ENCODE measurements around the gene ZSWIM9. TPM values are rescaled to one million over a fixed set of nuclear protein-coding genes. Genes with fewer than 3 reads are reported as not detected.

The ZSWIM9 gene
- total RNA-seq: 4.9 TPM

DNA sequence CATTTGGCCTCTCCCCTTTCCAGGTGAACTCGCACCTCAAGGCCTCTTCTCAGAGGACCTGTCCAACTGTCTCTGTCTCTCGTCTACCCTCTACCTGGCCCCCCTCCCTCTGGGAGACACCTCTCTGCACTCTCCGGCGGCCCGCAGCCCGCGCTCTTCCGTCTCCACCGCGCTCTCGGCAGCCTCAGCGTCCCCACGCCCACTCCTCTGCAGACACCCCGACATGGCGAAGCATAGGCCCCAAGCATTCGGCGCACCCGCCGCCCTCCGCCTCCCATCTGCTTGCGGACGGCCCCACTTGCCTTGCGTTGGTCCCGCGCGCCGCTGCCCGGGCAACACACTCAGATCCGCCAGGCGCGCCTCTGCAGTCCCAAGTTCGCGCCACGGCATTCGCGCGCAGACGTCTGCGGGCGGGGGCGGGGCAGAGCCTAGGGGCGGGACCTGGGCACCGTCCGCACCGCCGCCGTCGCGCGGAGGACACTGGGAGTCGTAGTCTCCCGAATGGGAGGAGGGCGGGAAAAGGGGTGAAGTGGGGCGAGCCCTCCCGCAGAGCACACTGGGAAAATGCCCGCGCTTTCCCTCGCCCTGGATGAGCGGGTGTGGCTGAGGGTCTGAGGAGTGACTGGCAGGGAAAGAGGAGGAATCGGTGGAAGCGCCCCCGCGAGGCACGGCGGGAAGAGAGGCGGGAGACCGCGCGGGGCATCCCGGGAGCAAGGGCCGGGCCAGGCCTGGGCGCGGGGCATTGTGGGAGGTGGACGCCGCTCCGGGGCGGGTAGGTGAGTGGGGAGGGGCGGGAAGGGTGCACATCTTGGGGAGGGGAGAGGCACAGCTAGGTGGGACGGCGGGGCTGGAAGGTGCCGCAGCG, at the start of gene ZSWIM9, which contains the start of gene LIG1:
ZSWIM9 (plus strand) TSS at position 742 of the 865 bp plus-strand sequence. CDS start 1,123 bp downstream, outside the sequence.
LIG1 (minus strand) TSS at position 406 of the 865 bp plus-strand sequence. CDS start 4,778 bp downstream, outside the sequence.
- DNase-seq: peak; percentile 98

DNA sequence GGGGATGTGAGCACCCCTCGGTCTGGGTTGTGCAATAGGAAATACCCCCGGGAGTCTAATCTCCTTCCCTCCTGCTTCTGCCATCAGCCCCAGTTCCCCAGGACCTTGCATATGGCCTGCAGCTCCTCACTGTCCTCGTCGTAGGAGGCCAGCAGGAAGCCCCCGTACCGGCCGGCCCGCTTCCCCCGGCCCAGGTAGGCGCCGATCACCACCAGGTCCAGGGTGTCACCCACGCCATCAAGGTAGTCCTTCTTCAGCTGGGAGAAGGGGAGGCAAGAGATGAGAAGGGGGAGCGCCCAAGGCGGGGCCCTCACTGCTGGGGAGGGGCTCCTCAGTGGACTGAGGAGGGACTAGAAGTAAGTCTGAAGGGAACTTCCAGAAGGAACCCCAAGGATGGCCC, 49.4 kb upstream of the ZSWIM9 start:
- DNase-seq: no peak

DNA sequence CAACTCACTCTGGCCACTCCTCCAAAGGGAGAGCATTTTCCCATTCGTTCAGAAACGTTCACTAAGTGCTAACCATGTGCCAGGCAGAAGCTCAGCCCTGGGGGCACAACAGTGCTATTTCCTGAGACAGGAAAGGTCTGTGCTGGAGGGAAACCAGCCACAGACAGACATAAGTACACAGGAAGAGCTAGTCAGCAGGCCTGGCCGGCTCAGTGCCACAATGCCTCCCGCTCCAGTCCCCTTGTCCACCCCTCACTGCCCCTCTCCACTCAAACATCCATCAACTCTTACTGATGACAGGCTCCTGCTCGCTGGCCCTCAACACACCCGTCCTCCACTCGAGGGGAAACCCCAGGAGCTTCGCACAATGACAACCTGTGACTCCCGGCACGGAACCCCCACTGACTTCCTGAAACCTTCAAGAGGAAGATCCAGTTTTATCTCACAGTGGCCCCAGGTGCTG, 48.5 kb upstream of the ZSWIM9 start:
- no peak for DNase-seq

DNA sequence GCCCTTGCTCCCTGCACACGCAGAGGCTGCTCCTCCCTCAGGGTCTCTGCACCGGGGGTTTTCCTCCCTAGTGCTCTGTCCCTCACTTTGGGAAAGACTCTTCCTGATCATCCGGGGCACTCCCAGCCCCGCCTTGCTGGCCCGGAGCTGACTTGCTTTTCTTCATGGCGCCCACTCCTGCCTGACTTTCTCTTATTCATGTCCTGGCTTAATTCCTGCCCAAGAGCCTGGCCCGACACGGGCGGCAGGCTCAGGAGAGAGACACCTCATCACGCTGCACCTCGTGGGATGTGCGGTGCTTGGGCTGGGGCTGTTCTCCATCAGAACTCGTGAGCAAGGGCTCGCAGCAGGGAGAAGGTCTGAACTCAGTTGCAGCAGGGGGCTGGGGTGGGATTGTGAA, 48.1 kb upstream of the ZSWIM9 start:
- DNase-seq: no peak

DNA sequence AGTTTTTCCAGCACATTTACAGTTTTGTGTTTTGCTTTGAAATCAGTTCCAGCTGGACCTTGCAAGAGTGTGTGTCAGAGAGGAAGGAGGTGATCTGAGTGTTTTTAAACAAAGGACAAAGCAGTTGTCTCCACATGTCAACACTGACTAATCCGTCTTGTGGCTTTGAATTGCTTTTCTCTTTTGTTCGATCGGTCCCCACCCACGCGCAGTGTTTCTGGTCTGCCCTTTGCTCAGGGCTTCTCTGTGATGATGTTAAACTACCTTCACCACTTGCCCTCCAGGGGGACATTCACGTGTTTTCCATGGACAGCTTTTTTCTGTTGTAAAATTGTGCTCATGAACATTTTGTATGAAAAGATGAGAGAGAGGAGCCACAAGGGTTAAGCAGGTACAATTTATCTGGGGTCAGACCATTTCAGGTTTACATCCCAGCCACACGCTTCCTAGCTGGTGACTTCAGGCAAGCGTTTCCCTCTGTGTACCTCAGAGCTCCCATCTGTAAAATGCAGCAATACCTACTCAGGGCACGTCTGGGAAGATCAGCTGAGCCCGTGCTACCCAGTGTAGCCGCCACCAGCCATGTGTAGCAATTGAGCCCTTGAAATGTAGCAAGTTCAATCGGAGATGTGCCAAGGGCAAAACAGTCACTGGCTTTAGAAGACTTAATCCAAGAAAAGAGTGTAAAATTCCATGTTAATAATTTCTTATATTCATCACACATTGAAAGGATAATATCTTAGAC, 46.4 kb upstream of the ZSWIM9 start:
- peak; percentile 27 for DNase-seq

DNA sequence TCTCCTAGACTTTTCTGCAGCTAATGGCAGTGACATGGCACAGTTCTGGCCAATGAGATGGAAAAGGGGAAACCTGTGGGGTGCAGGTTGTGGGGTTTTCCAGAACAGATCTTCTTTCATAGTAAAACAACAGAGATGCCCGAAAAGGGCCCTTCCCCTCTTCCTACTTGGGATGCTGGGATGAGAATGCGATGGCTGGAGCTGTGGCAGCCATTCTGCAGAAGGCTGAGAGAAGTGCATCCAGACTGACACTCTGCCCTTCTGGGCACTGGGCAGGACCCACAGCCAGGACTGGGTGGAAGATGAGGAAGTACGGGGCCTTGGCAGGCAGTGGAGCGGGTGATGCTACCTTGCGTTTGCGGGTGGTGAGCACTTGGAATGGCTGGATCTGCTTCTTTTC, 42.9 kb upstream of the ZSWIM9 start:
- no peak for DNase-seq

DNA sequence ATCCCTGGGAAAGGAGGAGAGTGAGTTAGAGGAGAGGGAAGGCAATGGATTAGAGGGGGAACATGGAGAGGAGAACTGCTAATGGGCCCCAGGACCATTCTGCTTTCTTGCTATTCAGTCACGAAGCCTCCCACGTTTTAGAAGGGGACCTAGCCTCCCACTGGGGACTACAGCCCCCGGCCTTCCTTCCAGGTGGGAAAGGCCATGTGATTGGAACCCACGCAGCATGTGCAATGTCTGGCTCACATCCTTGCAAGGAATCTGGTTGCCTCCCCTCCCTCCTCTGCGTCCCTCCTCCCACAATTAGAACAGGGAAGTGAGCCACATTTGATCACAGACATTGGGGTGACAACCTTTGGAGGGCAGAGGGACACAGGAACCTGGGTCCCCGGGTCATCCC, 37.4 kb upstream of the ZSWIM9 start:
- no peak for DNase-seq

DNA sequence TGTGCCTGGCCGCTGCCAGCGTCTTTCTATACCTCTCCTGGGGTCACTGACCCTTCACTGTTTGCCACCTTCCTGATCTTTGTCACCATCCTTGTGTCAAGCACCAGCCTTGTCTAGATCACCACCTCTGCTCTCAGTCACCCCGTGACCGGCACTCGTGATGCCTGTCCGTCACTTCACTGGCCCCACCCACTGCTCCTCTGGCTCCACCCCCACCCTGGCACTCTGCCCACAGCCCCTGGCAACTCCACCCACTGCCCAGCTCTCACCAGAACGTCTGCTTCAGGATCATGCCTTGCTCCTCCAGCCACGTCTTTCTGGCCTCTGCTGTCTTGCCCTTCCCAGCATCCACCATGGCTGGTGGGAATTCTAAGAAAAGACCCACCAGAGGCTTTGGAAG, 35.1 kb upstream of the ZSWIM9 start:
- DNase-seq: peak; percentile 24

DNA sequence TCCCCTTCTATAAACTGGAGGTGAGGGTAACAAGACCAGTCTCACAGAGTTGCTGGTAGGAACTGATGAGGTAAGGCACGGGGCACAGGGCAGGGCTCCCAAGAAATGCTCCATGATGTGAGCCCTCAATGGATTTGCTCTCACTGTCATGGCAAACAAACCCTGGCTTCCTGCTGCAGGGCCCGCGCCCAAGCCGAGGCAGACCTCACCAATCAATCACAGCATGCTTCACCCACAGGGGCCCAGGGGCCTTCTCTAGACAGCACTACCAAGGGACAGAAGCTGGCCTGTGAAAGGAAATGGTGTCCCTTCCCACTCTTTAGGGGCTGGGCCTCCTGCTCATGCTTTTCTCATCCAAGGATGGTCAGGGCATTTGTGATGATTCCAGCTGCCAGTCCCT, 33.9 kb upstream of the ZSWIM9 start:
- no peak for DNase-seq

DNA sequence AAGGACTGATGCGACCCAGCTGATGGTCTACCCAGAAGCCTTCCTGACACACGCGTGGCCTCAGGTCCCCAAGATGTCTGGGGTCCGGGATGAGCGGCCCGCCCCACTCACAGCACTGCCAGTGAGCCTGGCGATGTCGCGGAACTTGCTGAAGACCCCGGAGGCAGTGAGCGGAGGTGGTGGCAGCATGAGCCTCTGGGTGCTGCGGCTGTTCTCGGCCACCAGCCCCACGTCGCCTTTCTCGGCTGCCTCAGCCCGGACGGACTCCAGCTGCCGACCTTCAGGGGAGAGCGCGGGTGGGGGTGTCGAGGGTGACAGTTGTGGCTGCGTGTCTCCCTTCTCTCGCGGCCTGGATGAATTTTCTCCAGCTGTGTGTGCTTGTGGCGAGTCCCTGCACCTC, 33.1 kb upstream of the ZSWIM9 start:
- no peak for DNase-seq

DNA sequence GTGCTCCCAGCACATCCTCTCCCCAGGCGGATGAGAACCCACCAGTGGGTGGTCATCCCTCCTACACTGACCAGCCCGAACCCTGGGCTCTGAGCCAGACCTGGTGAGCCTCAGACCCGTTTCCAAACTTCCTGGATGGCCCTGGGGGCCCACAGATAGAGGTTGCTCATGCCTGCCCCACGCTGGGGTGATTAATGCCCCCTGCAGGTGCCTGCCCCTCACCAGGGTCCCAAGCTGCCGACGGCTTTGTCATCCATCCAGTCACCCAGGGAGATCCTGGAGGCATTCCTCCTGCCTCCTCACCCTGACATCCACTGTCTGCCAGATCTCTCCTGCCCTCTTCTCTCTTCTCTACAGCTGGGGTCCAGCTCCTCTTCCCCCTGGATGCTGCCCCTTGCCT, 31.4 kb upstream of the ZSWIM9 start:
- DNase-seq: no peak

DNA sequence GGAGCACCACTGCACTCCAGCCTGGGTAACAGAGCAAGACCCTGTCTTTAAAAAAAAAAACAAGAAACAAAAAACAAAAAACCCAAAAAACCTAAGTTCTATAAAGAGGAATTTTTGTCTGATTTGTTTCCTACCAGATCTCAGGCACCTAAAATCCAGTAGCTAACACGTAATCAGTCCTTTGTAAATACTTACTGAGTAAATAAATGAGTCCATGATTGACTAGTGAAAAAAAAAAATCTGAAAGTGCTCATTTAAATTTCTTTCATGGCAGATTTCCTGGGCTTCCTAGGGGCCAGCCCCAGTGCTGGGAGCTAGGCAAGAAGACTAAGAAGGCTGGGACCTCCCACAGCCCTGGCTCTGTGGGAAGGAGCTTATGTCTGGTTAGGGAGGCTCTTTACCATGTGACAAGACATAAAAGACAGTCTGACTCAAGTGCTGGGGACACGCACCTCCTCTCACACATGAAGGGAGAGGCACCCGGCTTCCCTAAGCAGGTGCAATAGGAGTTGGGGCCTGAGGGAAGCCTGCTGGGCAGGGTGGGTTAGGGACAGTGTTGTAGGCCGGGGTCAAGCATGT, 22.8 kb upstream of the ZSWIM9 start:
- DNase-seq: no peak

DNA sequence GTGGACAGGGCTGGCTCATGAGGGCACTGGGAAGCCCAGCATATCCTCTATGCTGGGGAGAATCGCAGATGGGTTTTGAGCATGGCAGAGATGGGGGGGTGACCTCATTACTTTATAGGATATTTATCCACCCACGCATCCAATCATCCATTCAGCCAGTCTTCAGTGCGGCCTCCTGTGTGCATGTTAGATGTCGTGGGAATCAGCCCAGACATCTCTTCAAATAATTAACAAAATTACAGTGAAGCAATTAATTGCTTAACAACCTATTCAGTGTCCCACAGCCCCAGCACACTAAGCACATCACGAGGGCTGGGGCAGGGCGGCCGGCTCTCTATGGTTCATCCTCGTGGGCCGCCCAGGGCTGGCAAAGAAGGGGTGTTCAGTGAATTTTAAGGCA, 21.9 kb upstream of the ZSWIM9 start:
- no peak for DNase-seq

DNA sequence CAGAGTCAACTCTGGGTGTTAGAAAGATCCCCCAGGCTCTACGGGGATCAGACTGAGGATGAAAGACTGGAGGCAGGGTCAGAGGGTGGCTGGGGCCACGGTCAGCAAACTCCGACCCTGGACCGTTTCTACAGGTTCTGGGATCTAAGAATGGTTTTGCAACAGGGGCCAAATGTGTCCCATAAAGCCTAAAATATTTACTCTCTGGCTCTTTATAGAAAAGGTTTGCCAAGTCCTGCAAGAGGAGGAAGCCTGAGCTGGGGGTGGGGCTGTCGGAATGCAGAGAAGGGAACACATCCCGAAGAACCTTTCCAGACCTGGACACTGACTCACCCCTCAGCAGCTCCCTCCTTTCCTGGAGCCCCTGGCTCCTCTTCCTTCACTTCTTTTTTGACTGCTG, 21.1 kb upstream of the ZSWIM9 start:
- peak; percentile 14 for DNase-seq

DNA sequence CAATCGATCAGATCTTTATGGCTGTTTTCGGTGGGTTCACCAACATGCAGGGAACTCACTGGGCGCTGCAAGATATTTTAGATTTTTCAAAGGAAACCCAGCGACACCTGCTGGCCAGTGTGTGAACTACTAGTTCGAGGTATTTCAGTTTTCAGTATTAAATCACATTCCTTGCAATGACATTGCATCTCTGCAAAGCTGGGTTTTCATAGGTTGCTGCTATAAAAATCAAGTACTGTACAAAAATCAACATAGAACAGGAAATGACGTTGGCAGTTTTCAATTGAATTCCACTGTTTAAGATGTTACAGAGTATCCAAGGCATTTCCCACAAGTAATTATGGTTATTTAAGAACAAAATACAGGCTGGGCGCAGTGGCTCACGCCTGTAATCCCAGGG, 17.9 kb upstream of the ZSWIM9 start:
- peak; percentile 82 for DNase-seq

DNA sequence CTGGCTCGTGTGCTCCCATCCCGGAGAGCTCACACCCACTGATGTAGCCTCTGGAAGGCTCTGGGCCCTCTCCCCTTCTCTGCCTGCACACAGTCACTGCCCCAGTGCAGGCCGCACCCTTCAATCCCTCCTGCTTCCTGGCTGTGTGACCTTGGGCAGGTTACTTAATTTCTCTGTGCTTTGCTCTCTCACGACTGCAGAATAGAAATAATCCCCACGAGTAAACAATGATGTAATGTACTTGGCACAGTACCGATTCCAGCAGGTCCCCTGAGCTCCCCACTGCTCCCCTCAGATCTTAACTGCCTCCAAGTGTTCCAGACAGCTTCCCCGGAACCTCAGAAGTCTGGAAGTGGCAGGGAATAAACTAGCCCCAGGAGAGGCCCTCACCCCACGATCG, 16.5 kb upstream of the ZSWIM9 start:
- no peak for DNase-seq

DNA sequence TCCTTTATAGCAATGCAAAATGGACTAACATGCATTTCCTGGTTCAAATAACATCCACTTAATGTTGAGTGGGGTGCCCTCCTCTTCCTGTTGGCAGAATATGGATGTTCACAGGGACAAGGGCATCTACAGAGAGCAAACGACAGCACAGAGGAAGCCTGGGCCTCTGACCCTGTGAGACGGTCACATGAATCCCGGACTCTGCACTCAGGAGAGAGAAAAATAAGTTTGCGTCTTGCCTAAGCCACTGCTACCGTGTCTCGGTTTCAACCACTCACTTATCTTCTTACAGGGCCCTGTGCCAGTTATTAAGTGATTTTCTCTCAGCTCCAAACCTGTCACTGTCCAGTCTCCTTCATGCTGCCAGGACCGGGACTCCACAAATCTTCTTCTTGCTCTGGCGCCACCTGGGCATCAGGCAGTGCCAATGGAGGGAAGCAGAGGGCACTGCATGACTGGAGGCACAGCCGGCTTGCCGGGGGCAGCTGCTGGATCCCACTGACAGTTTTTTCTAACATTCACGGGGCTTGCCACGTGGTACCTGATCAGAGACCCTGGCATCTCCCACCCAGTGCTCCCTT, 12.2 kb upstream of the ZSWIM9 start:
- no peak for DNase-seq

DNA sequence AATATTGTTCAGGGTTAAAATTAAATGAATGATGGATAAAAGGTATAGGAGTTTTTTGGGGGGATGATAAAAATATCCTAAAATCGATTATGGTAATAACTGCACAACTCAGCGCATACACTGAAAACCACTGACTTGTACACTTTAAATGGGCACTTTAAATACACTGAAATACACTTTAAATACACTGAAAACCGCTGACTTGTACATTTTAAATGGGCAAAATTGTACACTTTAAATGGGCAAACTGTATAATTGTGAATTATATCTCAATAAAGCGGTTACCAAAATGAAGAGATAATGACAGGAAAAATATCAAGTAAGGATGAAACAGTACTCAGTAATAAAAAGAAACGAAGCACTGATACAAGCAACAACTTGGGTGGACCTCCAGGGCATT, 1.8 kb upstream of the ZSWIM9 start:
- DNase-seq: no peak

DNA sequence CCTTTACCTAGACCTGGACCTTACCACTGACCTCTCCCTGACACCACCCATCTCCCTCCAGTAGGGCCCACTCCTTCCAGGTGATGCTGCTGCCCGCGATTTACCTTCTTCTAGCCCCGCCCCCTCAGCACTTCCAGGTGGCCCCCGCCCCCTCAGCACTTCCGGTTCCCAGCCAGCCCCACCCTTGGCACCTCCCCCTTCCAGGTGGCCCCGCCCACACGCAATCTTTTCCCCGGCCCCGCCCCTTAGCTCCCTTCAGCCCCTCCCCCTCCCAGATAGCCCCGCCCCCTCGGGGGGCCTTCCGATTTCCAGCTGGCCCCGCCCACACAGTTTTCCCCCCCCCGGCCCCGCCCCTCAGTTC, 922 bp upstream of the ZSWIM9 start:
- peak; percentile 75 for DNase-seq

DNA sequence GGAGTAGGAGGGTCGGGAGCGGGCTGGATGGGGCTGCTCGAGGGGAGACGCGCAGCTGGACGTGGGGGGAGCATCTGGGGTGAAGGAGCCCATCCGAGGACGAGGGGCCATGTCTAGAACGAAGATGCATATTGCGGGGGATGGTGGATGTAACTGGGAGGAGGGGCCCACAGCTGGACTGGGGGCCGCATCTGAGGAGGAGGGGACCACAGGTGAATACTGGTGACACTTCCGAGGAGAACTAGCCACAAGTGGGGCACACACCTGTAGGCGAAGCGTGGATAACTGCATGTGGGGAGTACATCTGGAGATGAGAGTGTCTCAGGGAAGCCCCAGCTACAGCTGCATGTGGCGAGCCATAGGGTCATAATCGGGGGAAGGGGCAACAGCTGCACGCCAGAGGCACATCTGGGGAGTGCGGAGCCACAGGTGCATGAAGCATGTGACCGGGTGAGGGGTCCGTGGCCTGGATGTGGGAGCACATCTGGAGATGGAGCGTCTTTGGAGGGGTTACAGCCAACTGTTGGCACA, 402 bp downstream of the ZSWIM9 start:
- peak; percentile 41 for DNase-seq

DNA sequence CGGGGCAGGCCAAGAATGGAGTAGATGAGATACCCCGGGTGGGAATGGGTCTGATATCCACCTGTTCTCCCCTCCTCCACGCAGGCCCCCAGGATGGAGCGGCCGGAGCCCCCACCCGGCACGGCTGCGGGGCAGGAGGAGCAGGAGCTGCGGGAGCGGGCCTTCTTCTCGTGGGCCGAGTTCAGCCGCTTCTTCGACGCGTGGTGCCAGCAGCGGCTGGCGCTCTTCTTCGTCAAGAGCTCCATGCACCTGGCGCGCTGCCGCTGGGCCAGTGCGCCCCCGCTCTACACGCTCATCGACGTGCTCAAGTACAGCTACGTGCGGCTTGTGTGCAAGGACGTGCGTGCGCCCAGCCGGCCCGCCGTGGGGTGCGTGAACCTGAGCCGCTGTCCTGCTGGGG, 1.2 kb downstream of the ZSWIM9 start:
- no peak for DNase-seq

DNA sequence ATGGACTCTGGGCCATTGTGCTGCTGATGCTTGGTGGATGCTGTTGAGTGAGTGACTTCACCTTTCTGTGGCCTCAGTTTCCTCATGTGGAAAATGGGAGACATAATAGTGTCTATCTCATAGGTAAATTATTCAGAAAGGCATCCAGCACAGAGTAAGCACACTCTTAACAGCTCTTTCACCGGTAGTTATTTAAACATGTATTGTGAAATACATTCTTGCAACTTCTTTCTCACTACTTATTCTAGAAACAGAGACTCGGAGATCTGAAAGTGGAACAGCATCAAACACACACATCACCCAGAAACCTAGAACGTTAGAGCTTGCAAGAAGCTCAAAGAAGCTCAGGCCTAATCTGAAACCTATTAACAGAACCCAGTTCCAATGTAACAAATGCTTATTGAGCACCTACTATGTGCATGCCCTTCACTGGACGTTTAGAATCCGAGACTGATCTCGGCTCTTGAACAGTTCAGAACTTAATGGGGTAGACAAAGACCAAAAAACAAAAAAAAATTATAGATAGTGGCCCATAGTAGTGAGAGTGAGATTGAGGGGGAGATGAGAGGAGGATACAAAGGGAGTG, 4.1 kb downstream of the ZSWIM9 start:
- no peak for DNase-seq
